ENCODE results near the gene ARFIP2. TPM values are rescaled to one million over a fixed set of nuclear protein-coding genes. Genes with fewer than 3 reads are reported as not detected.

The ARFIP2 gene
- total and polyA plus RNA-seq, 2 experiments from 2014 or later, result 90.1 to 108 TPM

GRCh38 chr11:6438979-6439571, 42.1 kb downstream of the ARFIP2 start:
- Histone ChIP-seq H3K9me2 (replicated peaks; ENCODE audit: insufficient read depth) (no peaks in the 10 kb centered on the region), H3K9me3 (ENCODE audit: low read depth) (no peaks in the 10 kb centered on the region), H3K4me1 (ENCODE audit: insufficient read depth) (peaks cover 20% of the 10 kb centered on the region), H3K27me3 (no peaks in the 10 kb centered on the region), H3K36me3 (replicated peaks; ENCODE audit: insufficient read depth, low read depth) (no peaks in the 10 kb centered on the region), H2AFZ (no peak overlapping the region), H3K4me3 (no peak overlapping the region), H4K20me1 (ENCODE audit: insufficient read depth, poor library complexity, severe bottlenecking) (no peaks in the 10 kb centered on the region), H3K4me2 (no peak overlapping the region), H3K27ac (no peak overlapping the region), H3K79me2 (no peaks in the 10 kb centered on the region)
- DNase-seq (ENCODE audit: low spot score), result peak; percentile 77
- TF ChIP-seq, protein P1, sequence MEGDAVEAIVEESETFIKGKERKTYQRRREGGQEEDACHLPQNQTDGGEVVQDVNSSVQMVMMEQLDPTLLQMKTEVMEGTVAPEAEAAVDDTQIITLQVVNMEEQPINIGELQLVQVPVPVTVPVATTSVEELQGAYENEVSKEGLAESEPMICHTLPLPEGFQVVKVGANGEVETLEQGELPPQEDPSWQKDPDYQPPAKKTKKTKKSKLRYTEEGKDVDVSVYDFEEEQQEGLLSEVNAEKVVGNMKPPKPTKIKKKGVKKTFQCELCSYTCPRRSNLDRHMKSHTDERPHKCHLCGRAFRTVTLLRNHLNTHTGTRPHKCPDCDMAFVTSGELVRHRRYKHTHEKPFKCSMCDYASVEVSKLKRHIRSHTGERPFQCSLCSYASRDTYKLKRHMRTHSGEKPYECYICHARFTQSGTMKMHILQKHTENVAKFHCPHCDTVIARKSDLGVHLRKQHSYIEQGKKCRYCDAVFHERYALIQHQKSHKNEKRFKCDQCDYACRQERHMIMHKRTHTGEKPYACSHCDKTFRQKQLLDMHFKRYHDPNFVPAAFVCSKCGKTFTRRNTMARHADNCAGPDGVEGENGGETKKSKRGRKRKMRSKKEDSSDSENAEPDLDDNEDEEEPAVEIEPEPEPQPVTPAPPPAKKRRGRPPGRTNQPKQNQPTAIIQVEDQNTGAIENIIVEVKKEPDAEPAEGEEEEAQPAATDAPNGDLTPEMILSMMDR (IDR thresholded peaks at IDR 0.05; ENCODE audit: poor library complexity), result peak; percentile 69
- TF ChIP-seq EZH2 (IDR thresholded peaks at IDR 0.05; ENCODE audit: borderline replicate concordance), result no peak
- WGBS (ENCODE audit: low lambda C conversion rate, missing lambda C conversion rate), result 30% methylated on average over 1 of the region's 1 CpG

DNA sequence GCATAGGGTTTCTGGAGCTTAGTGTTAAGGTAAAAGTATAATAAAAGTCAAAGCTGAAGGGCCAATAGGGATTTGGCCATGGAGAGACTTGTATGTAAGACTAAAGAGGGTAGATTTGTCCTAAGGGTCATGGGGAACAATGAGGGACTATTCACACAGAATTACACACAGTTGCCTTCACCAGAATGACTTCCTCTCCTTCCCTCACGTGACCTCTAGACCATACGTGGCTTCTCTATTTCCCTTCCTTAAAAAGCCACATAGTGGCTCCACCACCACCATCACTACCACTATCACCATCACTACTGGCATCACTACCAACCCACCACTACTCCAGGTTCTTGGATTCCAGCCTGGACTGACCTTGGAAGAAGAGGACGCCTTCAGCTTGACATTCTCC, 43.1 kb downstream of the ARFIP2 start:
- H3K36me3 ChIP-seq (replicated peaks; ENCODE audit: insufficient read depth, low read depth), result no peaks in the 10 kb centered on the region
- DNase-seq (ENCODE audit: low spot score), result no peak
- WGBS (ENCODE audit: low lambda C conversion rate, missing lambda C conversion rate), result 89% methylated on average over 3 of the region's 3 CpGs

DNA sequence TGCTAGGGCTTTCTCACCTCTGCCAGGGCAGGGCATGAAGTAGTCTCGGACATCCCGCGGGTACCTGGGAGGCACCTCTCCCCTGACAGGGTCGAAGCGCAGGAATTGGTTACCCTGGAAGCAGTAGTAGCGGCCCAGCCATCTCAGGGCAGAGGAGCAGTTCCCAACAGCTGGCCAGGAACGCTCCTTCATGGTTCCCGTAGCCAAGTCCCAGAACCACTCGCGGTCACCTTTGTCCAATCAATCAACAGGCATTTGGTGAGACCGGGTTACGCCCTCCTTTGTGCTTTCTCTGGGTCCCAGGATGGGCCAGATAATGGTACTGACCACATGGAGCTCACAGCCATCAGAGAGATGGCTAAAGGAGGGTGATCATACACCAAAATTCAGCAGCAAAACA, 43.7 kb downstream of the ARFIP2 start:
- Histone ChIP-seq H3K27me3 (no peaks in the 10 kb centered on the region), H3K9me2 (replicated peaks; ENCODE audit: insufficient read depth) (no peaks in the 10 kb centered on the region), H3K79me2 (no peaks in the 10 kb centered on the region), H4K20me1 (ENCODE audit: insufficient read depth, poor library complexity, severe bottlenecking) (no peaks in the 10 kb centered on the region), H3K4me3 (no peak overlapping the region), H2AFZ (no peak overlapping the region), H3K9me3 (ENCODE audit: low read depth) (no peaks in the 10 kb centered on the region), H3K4me2 (no peak overlapping the region), H3K4me1 (ENCODE audit: insufficient read depth) (peaks cover 20% of the 10 kb centered on the region), H3K27ac (no peak overlapping the region), H3K36me3 (replicated peaks; ENCODE audit: insufficient read depth, low read depth) (no peaks in the 10 kb centered on the region)
- TF ChIP-seq, protein P1 (IDR thresholded peaks at IDR 0.05; ENCODE audit: poor library complexity), result no peak
- TF ChIP-seq EZH2phosphoT487 (IDR thresholded peaks at IDR 0.05; ENCODE audit: low read depth, severe bottlenecking, unreplicated experiment) (no peak), EZH2 (IDR thresholded peaks at IDR 0.05; ENCODE audit: borderline replicate concordance) (no peak)
- WGBS (ENCODE audit: low lambda C conversion rate, missing lambda C conversion rate), result 93% methylated on average over 12 of the region's 12 CpGs
- DNase-seq (ENCODE audit: low spot score), result no peak

More for the DNA sequence above, 43.1 kb downstream of the ARFIP2 start:
- Histone ChIP-seq H3K27ac (no peak overlapping the region), H3K4me3 (no peak overlapping the region), H3K4me2 (no peak overlapping the region), H3K27me3 (no peaks in the 10 kb centered on the region), H4K20me1 (ENCODE audit: insufficient read depth, poor library complexity, severe bottlenecking) (no peaks in the 10 kb centered on the region), H2AFZ (no peak overlapping the region), H3K9me3 (ENCODE audit: low read depth) (no peaks in the 10 kb centered on the region), H3K79me2 (no peaks in the 10 kb centered on the region), H3K4me1 (ENCODE audit: insufficient read depth) (peaks cover 20% of the 10 kb centered on the region), H3K9me2 (replicated peaks; ENCODE audit: insufficient read depth) (no peaks in the 10 kb centered on the region)
- TF ChIP-seq, protein P1 (IDR thresholded peaks at IDR 0.05; ENCODE audit: poor library complexity), result no peak
- TF ChIP-seq EZH2phosphoT487 (IDR thresholded peaks at IDR 0.05; ENCODE audit: low read depth, severe bottlenecking, unreplicated experiment) (no peak), EZH2 (IDR thresholded peaks at IDR 0.05; ENCODE audit: borderline replicate concordance) (no peak)

Measured in hepatocyte (in vitro differentiated cells).